Stimulated activated effector memory CD8-positive, alpha-beta T cell treated with anti-CD3 and anti-CD28 coated beads, Interleukin-12 subunit alpha, Interleukin-12 subunit beta, amount 100 ng/mL, for 72 hours (primary cell): ENCODE measurements around the gene YOD1.

Experiments
- ATAC-seq: fragments of 150-1000 bp; cut with Tn5 transposase; 2 replicates; pipeline ENCODE4 v1.10.0; 2021
- DNase-seq, 2 donors: peaks; one replicate each; pipeline ENCODE4 v3.0.0; 2021 to 2022; ENCODE audit warnings: low spot score in 2 of 2
- H3K27ac Mint-ChIP-seq: one replicate; pipeline ENCODE4 v1.8.0; 2022; ENCODE audit warnings: mild to moderate bottlenecking, mixed read lengths
- H3K36me3 Mint-ChIP-seq: one replicate; pipeline ENCODE4 v1.8.0; 2022; ENCODE audit warnings: mild to moderate bottlenecking, mixed read lengths
- H3K4me1 Mint-ChIP-seq: one replicate; pipeline ENCODE4 v1.8.0; 2022; ENCODE audit warnings: mixed read lengths
- H3K4me3 Mint-ChIP-seq: one replicate; pipeline ENCODE4 v1.8.0; 2022; ENCODE audit warnings: mild to moderate bottlenecking, mixed read lengths
- H3K9me3 Mint-ChIP-seq: one replicate; pipeline ENCODE4 v1.8.0; 2022; ENCODE audit warnings: mixed read lengths

The YOD1 gene

GRCh38 chr1:207017615-207018559 lies 33.1 kb downstream of the YOD1 start:
- ATAC-seq = no peak
- Mint-ChIP-seq H3K9me3 (no peaks in the 10 kb centered on the region), H3K4me1 (peaks cover 12% of the 10 kb centered on the region), H3K27ac (no peak overlapping the region), H3K36me3 (no peaks in the 10 kb centered on the region), H3K4me3 (no peak overlapping the region)
- no peak for DNase-seq

GRCh38 chr1:207015791-207016190 lies 35.2 kb downstream of the YOD1 start:
- DNase-seq (no peak), ATAC-seq (peak; percentile 56)
- Mint-ChIP-seq H3K9me3 (no peaks in the 10 kb centered on the region), H3K4me3 (no peak overlapping the region), H3K36me3 (no peaks in the 10 kb centered on the region), H3K27ac (no peak overlapping the region), H3K4me1 (peaks cover 8% of the 10 kb centered on the region)

GRCh38 chr1:207014728-207015127 lies 36.3 kb downstream of the YOD1 start:
- DNase-seq (no peak), ATAC-seq (peak; percentile 51)
- H3K9me3 Mint-ChIP-seq = no peaks in the 10 kb centered on the region
- H3K36me3 Mint-ChIP-seq = no peaks in the 10 kb centered on the region
- no peak overlapping the region for H3K27ac Mint-ChIP-seq
- H3K4me3 Mint-ChIP-seq = no peak overlapping the region
- H3K4me1 Mint-ChIP-seq = peaks cover 6% of the 10 kb centered on the region

- Mint-ChIP-seq H3K27ac (no peak overlapping the region), H3K9me3 (no peaks in the 10 kb centered on the region), H3K36me3 (no peaks in the 10 kb centered on the region), H3K4me3 (no peak overlapping the region), H3K4me1 (peaks cover 6% of the 10 kb centered on the region)
- DNase-seq = no peak
- no peak for ATAC-seq
These were observed 37.5 kb downstream of the YOD1 start for GRCh38 chr1:207013321-207014085.

GRCh38 chr1:207010726-207011125 lies 40.3 kb downstream of the YOD1 start:
- Mint-ChIP-seq H3K4me1 (peaks cover under 1% of the 10 kb centered on the region), H3K4me3 (no peak overlapping the region), H3K9me3 (no peaks in the 10 kb centered on the region), H3K36me3 (no peaks in the 10 kb centered on the region), H3K27ac (no peak overlapping the region)
- DNase-seq (no peak), ATAC-seq (no peak)

- no peaks in the 10 kb centered on the region for H3K36me3 Mint-ChIP-seq
- no peaks in the 10 kb centered on the region for H3K9me3 Mint-ChIP-seq
- DNase-seq (no peak), ATAC-seq (no peak)
- H3K27ac Mint-ChIP-seq = no peak overlapping the region
- no peak overlapping the region for H3K4me3 Mint-ChIP-seq
- H3K4me1 Mint-ChIP-seq = peaks cover 4% of the 10 kb centered on the region
These were observed 41.1 kb downstream of the YOD1 start for GRCh38 chr1:207009945-207010344.

- ATAC-seq (no peak), DNase-seq (no peak)
- H3K4me1 Mint-ChIP-seq = peaks cover 7% of the 10 kb centered on the region
- H3K9me3 Mint-ChIP-seq = no peaks in the 10 kb centered on the region
- no peak overlapping the region for H3K27ac Mint-ChIP-seq
- no peaks in the 10 kb centered on the region for H3K36me3 Mint-ChIP-seq
- no peak overlapping the region for H3K4me3 Mint-ChIP-seq
These were observed 41.7 kb downstream of the YOD1 start for GRCh38 chr1:207009182-207009850.

GRCh38 chr1:207007352-207008033 lies 43.5 kb downstream of the YOD1 start:
- ATAC-seq = no peak
- no peak for DNase-seq
- H3K4me3 Mint-ChIP-seq = no peak overlapping the region
- peaks cover 7% of the 10 kb centered on the region for H3K4me1 Mint-ChIP-seq
- H3K27ac Mint-ChIP-seq = no peak overlapping the region
- H3K36me3 Mint-ChIP-seq = no peaks in the 10 kb centered on the region
- no peaks in the 10 kb centered on the region for H3K9me3 Mint-ChIP-seq

GRCh38 chr1:207006914-207007313 lies 44.1 kb downstream of the YOD1 start:
- DNase-seq = no peak
- Mint-ChIP-seq H3K4me1 (peaks cover 7% of the 10 kb centered on the region), H3K27ac (no peak overlapping the region), H3K4me3 (no peak overlapping the region), H3K9me3 (no peaks in the 10 kb centered on the region), H3K36me3 (no peaks in the 10 kb centered on the region)
- ATAC-seq = no peak

GRCh38 chr1:207006083-207006482 lies 44.9 kb downstream of the YOD1 start:
- ATAC-seq = no peak
- H3K27ac Mint-ChIP-seq = no peak overlapping the region

GRCh38 chr1:207004931-207005830 lies 45.8 kb downstream of the YOD1 start:
- no peaks in the 10 kb centered on the region for H3K36me3 Mint-ChIP-seq
- ATAC-seq = peak; percentile 69
- no peak overlapping the region for H3K4me3 Mint-ChIP-seq
- no peaks in the 10 kb centered on the region for H3K9me3 Mint-ChIP-seq
- DNase-seq = no peak
- H3K27ac Mint-ChIP-seq = no peak overlapping the region
- peaks cover 7% of the 10 kb centered on the region for H3K4me1 Mint-ChIP-seq

More at GRCh38 chr1:207006083-207006482, 44.9 kb downstream of the YOD1 start:
- H3K9me3 Mint-ChIP-seq = no peaks in the 10 kb centered on the region
- no peak overlapping the region for H3K4me3 Mint-ChIP-seq
- H3K4me1 Mint-ChIP-seq = peaks cover 7% of the 10 kb centered on the region
- no peak for DNase-seq
- H3K36me3 Mint-ChIP-seq = no peaks in the 10 kb centered on the region

- ATAC-seq (no peak), DNase-seq (no peak)
- no peak overlapping the region for H3K27ac Mint-ChIP-seq
- H3K4me1 Mint-ChIP-seq = peaks cover 7% of the 10 kb centered on the region
- H3K4me3 Mint-ChIP-seq = no peak overlapping the region
- H3K9me3 Mint-ChIP-seq = no peaks in the 10 kb centered on the region
- no peaks in the 10 kb centered on the region for H3K36me3 Mint-ChIP-seq
These were observed 47.8 kb downstream of the YOD1 start for GRCh38 chr1:207003210-207003609.

- H3K36me3 Mint-ChIP-seq = no peaks in the 10 kb centered on the region
- no peaks in the 10 kb centered on the region for H3K9me3 Mint-ChIP-seq
- peaks cover 7% of the 10 kb centered on the region for H3K4me1 Mint-ChIP-seq
- no peak for DNase-seq
- H3K27ac Mint-ChIP-seq = no peak overlapping the region
- no peak overlapping the region for H3K4me3 Mint-ChIP-seq
- ATAC-seq = no peak
These were observed 48.3 kb downstream of the YOD1 start for GRCh38 chr1:207002724-207003146.
